ENCODE data around the gene CMTR1.

DNA sequence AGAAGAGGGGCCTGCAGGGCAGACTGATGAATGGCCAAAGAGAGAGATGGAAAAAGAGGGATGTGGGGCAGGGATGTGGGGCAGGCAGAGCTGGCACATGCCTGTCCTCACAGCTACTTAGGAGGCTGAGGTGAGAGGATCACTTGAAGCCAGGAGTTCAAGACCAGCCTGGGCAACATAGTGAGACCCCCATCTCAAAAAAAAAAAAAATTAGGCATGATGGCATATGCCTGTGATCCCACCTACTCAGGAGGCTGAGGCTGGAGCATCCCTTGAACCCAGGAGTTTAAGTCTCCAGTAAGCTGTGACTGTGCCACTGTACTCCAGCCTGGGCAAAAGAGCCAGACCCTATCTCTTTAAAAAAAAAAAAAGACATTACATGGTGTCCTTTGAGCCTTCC lies 44.4 kb upstream of the CMTR1 start:
- TF ChIP-seq, protein P1, sequence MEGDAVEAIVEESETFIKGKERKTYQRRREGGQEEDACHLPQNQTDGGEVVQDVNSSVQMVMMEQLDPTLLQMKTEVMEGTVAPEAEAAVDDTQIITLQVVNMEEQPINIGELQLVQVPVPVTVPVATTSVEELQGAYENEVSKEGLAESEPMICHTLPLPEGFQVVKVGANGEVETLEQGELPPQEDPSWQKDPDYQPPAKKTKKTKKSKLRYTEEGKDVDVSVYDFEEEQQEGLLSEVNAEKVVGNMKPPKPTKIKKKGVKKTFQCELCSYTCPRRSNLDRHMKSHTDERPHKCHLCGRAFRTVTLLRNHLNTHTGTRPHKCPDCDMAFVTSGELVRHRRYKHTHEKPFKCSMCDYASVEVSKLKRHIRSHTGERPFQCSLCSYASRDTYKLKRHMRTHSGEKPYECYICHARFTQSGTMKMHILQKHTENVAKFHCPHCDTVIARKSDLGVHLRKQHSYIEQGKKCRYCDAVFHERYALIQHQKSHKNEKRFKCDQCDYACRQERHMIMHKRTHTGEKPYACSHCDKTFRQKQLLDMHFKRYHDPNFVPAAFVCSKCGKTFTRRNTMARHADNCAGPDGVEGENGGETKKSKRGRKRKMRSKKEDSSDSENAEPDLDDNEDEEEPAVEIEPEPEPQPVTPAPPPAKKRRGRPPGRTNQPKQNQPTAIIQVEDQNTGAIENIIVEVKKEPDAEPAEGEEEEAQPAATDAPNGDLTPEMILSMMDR (IDR thresholded peaks at IDR 0.05; ENCODE audit: low read depth, low read length, missing input control): no peak
- TF ChIP-seq, protein P2, sequence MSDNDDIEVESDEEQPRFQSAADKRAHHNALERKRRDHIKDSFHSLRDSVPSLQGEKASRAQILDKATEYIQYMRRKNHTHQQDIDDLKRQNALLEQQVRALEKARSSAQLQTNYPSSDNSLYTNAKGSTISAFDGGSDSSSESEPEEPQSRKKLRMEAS (IDR thresholded peaks at IDR 0.05): no peak
- TF ChIP-seq JUND (IDR thresholded peaks at IDR 0.05) (no peak), SP1 (IDR thresholded peaks at IDR 0.05) (no peak), TAF1 (conservative IDR thresholded peaks at IDR 0.05) (no peak)
